HG03521 (cell line): ENCODE measurements around the gene CD4.
A peak's percentile ranks its signal among the peaks of the same experiment; 100 is the strongest.

Experiments used
- ATAC-seq: cut with Tn5 transposase; IDR thresholded peaks from one replicate; pipeline ENCODE4 v1.9.1; 2021; ENCODE audit warnings: mild to moderate bottlenecking, moderate library complexity; ENCODE audit not compliant: unreplicated experiment

Gene CD4

GRCh38 chr12:6777386-6777785 lies 11.9 kb upstream of the CD4 start:
- no peak for ATAC-seq

GRCh38 chr12:6778217-6778573 lies 11.1 kb upstream of the CD4 start:
- no peak for ATAC-seq

GRCh38 chr12:6778574-6779550 lies 10.5 kb upstream of the CD4 start:
- ATAC-seq: peak; percentile 80

GRCh38 chr12:6779708-6780432 lies 9.5 kb upstream of the CD4 start:
- no peak for ATAC-seq

- ATAC-seq: no peak
These were observed 8.8 kb upstream of the CD4 start for GRCh38 chr12:6780573-6780972.

- ATAC-seq: no peak
These were observed 7.2 kb upstream of the CD4 start for GRCh38 chr12:6782119-6782518.

- ATAC-seq: no peak
These were observed 6.3 kb upstream of the CD4 start for GRCh38 chr12:6782850-6783566.

GRCh38 chr12:6783828-6784227 lies 5.5 kb upstream of the CD4 start:
- no peak for ATAC-seq

- ATAC-seq: no peak
These were observed 5.0 kb upstream of the CD4 start for GRCh38 chr12:6784296-6784695.

- no peak for ATAC-seq
These were observed 4.6 kb upstream of the CD4 start for GRCh38 chr12:6784761-6785160.

GRCh38 chr12:6786416-6787094 lies 2.8 kb upstream of the CD4 start:
- ATAC-seq: no peak

- no peak for ATAC-seq
These were observed 2.0 kb upstream of the CD4 start for GRCh38 chr12:6787309-6787708.

- ATAC-seq: no peak
These were observed 1.3 kb downstream of the CD4 start for GRCh38 chr12:6790496-6791150.

GRCh38 chr12:6791931-6792520 lies 2.7 kb downstream of the CD4 start:
- no peak for ATAC-seq

- no peak for ATAC-seq
These were observed 3.3 kb downstream of the CD4 start for GRCh38 chr12:6792522-6793201.

GRCh38 chr12:6795088-6795487 lies 5.8 kb downstream of the CD4 start:
- ATAC-seq: no peak

- no peak for ATAC-seq
These were observed 7.2 kb downstream of the CD4 start for GRCh38 chr12:6796576-6796975.

GRCh38 chr12:6799147-6799546 lies 9.8 kb downstream of the CD4 start:
- no peak for ATAC-seq

- no peak for ATAC-seq
These were observed 17.8 kb downstream of the CD4 start for GRCh38 chr12:6807170-6807569.
